ENCODE measurements around the gene SEC24A. TPM values are rescaled to one million over a fixed set of nuclear protein-coding genes. Genes with fewer than 3 reads are reported as not detected.

The SEC24A gene
- total RNA-seq, result 10 to 100 TPM; 22.4 to 30.6 TPM

DNA sequence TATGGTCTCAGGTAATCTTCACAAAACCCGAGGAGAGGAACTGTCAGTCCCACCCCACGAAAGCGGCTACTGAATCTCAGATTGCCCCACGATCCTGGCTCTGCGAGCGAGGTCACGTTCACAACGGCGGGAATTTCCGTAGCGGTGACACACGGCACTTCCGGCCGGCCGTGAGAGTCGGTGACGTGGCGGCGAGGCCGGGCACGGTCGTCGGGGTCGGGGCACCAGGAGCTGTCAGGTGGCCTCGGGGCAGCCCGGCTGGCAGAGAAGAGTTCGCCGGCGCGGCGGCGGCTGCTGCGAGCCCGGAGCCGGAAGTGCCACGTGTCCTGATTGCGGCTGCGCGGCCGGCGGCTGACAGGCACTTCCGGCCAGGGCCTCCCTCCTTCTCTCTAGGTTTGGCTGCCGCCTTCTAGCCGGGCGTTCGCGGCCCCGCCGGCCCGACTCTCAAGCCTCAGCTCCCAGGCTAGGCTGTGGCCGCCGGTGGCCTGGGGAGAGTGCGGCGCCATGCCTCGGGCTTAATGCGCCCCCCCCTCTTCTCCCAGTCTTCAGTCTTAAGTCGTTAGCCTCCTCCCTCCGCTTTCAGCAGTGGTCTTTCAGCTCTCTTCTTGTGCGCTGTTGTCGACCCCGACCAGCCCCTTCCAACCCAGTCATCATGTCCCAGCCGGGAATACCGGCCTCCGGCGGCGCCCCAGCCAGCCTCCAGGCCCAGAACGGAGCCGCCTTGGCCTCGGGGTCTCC is at the start of gene SEC24A:
Gene SEC24A, plus strand, starts transcription at position 361 of the 738 bp plus-strand sequence. Its CDS starts 292 bp downstream, at position 653.

DNA sequence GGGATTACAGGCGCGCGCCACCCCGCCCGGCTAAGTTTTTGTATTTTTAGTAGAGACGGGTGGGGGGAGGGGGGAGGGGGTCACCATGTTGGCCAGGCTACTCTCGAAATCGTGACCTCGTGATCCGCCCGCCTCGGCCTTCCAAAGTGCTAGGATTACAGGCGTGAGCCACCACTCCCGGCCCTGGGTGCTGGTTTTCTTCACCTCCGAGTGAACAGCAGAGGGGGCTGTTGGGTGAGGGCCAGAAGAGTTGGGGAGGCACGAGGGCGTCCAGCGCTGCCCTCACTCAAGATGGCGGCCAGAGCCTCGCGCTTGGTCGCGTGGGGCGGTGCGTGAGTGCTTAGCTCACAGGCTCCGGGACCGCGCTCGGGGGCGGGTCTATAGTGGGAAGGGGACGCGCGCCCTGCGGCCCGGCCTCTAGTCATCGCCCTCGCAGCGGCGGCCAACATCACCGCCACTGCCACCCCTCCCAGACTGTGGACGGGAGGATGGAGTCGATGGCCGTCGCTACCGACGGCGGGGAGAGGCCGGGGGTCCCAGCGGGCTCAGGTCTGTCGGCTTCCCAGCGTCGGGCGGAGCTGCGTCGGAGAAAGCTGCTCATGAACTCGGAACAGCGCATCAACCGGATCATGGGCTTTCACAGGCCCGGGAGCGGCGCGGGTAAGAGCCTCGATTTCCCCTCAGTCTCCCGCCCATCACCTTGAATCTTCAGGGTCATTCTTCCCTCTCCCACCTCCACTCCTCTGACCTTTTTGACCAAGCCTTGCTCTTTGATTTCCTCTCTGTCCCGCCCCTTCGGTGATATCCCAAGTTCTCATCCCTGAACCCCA is 89.8 kb downstream of the SEC24A start, which contains the start of gene CAMLG:
Gene CAMLG, plus strand, starts transcription at position 416 of the 830 bp plus-strand sequence. Its CDS starts 73 bp downstream, at position 489.

DNA sequence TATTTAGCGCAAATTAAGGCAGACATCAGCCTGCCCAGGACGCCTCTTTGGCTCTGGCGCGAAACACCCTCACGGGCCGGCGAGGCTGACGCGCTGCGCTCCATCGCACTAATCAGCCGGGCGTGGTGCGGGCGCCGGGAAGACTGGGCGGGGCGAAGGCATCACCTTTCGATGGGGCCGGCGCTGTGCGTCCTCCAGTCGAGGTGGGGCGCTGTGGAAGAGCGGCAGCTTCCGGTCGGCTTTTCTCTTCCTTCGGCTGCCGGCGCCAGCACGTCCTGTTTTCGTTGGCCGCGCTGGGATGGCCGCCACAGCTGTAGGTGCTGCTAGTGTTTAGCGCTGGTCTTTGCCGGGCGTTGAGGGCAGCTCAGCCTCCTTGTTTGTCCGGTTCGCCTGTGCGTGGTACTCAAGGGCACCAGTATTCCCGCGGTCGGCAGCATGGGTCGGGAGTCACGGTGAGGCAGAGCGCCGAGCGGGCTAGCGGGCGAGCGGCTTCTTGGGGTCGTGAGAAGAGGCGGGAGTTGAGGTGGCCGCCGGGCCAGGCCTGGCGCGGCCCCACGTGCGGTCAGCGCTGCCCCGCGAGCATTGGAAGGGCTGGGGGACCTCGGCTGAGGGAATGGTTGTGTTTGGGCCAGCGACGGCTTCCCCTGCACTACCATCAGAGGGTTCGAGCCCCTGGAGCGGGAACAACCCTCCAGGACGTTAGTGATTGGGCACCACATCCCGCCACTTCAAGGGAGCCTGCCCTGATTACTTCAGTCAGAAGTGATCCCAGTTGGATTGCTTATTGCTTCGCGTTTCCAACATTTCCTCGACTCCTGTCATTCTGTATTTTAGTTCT is 110.1 kb downstream of the SEC24A start, which contains the start of gene DDX46:
Gene DDX46, plus strand, starts transcription at position 276 of the 838 bp plus-strand sequence. Its CDS starts 160 bp downstream, at position 436.

Small RNA genes within 50 kb of the gene (small RNA-seq; reads per million reads assigned to genes)
- gene RNU6-1164P, result 0 to 0.04 reads per million in 2 donors
- 0 reads per million in 2 donors for gene RNU6-1311P
- 0.04 to 0.06 reads per million in 2 donors for gene RNU6-757P

Other genes starting within 250 kb of the SEC24A start
- gene CDKN2AIPNL, start 236.9 kb upstream of the SEC24A start, total RNA-seq, result 10 to 100 TPM; 32.7 to 42.3 TPM
- 10 to 100 TPM; 54.3 to 59.2 TPM for gene JADE2, start 123.1 kb upstream of the SEC24A start, total RNA-seq
- gene SAR1B, start 16.0 kb upstream of the SEC24A start, total RNA-seq, result 10 to 100 TPM; 31.3 to 39.3 TPM
- 10 to 100 TPM; 19.3 to 23.0 TPM for gene CAMLG, start 89.8 kb downstream of the SEC24A start, total RNA-seq
- gene DDX46, start 110.0 kb downstream of the SEC24A start, total RNA-seq, result 10 to 100 TPM; 15.1 to 25.0 TPM
- 10 to 100 TPM; 38.6 to 44.4 TPM for gene C5orf24, start 197.2 kb downstream of the SEC24A start, total RNA-seq
- gene TXNDC15, start 225.6 kb downstream of the SEC24A start, total RNA-seq, result 10 to 100 TPM; 42.7 to 53.3 TPM